BLaER1 treated with 17β-estradiol and CSF1 and Interleukin-3, amounts not matched to agents 10 nM and 100 nM (cell line): ENCODE measurements around the gene MOV10L1.
A peak's percentile ranks its signal among the peaks of the same experiment; 100 is the strongest.
"Not testable (repeated sequence)": the region's sequence is repeated elsewhere in the genome, so short reads cannot be mapped to it uniquely, and the experiment has no call there.

Experiments used
- H3K27ac ChIP-seq, 11 experiments: shearing (Covaris generic); formaldehyde crosslinking; 2 replicates each; pipeline ENCODE4 v1.8.1; 2022
- H3K27me3 ChIP-seq, 11 experiments: shearing (Covaris generic); formaldehyde crosslinking; 2 replicates each; pipeline ENCODE4 v1.8.1; 2022
- H3K36me3 ChIP-seq, 11 experiments: shearing (Covaris generic); formaldehyde crosslinking; 2 replicates each; pipeline ENCODE4 v1.8.1; 2022
- H3K4me1 ChIP-seq, 10 experiments: shearing (Covaris generic); formaldehyde crosslinking; 2 replicates each; pipeline ENCODE4 v1.8.1; 2022
- H3K4me2 ChIP-seq, 11 experiments: shearing (Covaris generic); formaldehyde crosslinking; 2 replicates each; pipeline ENCODE4 v1.8.1; 2022
- H3K4me3 ChIP-seq, 10 experiments: shearing (Covaris generic); formaldehyde crosslinking; 2 replicates each; pipeline ENCODE4 v1.8.1; 2022
- H3K9ac ChIP-seq, 11 experiments: shearing (Covaris generic); formaldehyde crosslinking; 2 replicates each; pipeline ENCODE4 v1.8.1; 2022
- H3K9me3 ChIP-seq, 11 experiments: shearing (Covaris generic); formaldehyde crosslinking; replicated peaks in 1 of 11; 2 replicates each; pipeline ENCODE4 v1.8.1; 2022
- H4K20me1 ChIP-seq, 11 experiments: shearing (Covaris generic); formaldehyde crosslinking; 2 replicates each; pipeline ENCODE4 v1.8.1; 2022
- Cebpa-rat ChIP-seq, 11 experiments: shearing (Covaris generic); IDR thresholded peaks; 2 replicates each; pipeline ENCODE4 v1.8.1; 2022

Gene MOV10L1

DNA sequence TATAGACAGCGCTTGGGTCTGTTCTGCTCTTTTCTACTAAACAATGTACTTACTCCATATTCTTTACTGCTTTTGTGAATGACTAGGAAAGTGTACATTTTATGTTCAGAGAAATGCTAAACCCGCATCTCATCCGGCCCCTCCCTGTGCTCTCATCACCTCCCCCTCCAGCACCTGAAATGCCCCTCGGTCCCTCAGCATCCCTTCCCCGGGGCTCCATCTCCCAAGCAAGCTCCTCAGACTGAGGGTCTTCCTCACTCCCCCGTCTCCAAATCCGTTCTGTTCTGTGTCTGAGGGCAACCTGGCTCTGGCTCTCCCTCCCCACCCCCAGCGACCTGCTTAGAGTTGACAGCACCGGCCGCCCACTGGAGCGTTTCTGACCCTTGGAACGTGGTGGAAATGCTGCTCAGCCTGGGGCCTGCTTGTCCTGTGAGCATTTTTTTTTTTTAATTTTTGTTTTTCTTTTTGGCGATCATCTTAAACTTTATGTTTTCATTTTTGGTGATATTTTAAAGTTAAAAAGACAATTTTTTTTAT is 112.4 kb downstream of the MOV10L1 start:
- H3K9me3 ChIP-seq: peaks cover 0 to 7% (median 0%) of the 10 kb centered on the region in 11 experiments; a peak in 5 of 22 replicates
- H4K20me1 ChIP-seq: peaks cover 70 to 94% (median 83%) of the 10 kb centered on the region in 11 experiments; a peak in 21 of 22 replicates
- TF ChIP-seq Cebpa-rat (IDR thresholded peaks at IDR 0.05): no peak
- peak overlapping the region in 7 of 11 experiments; percentile 85 to 92 (median 88); a peak in 10 of 22 replicates for H3K27ac ChIP-seq
- peaks cover 54 to 89% (median 80%) of the 10 kb centered on the region in 10 experiments for H3K4me1 ChIP-seq
- peaks cover 0 to 6% (median 0%) of the 10 kb centered on the region in 11 experiments; a peak in 3 of 22 replicates for H3K27me3 ChIP-seq
- H3K36me3 ChIP-seq: peaks cover 33 to 67% (median 50%) of the 10 kb centered on the region in 11 experiments
- H3K4me3 ChIP-seq: peak overlapping the region; percentile 92 to 99 (median 95)
- H3K9ac ChIP-seq: peak overlapping the region; percentile 87 to 95 (median 94)
- H3K4me2 ChIP-seq: peak overlapping the region; percentile 90 to 100 (median 99)

- Histone ChIP-seq H3K36me3 (peaks cover 33 to 64% (median 45%) of the 10 kb centered on the region in 11 experiments), H3K27me3 (peaks cover 0 to 6% (median 0%) of the 10 kb centered on the region in 11 experiments; a peak in 3 of 22 replicates), H3K4me2 (peak overlapping the region in 10 of 11 experiments; percentile 68 to 100 (median 96); a peak in 12 of 22 replicates), H4K20me1 (peaks cover 77 to 94% (median 88%) of the 10 kb centered on the region in 11 experiments; a peak in 21 of 22 replicates), H3K9ac (0 out of 22 replicates have a peak overlapping the region, but pooled peaks of 1 of the 11 experiments have one; percentile 95), H3K9me3 (peaks cover 0 to 7% (median 0%) of the 10 kb centered on the region in 11 experiments; a peak in 5 of 22 replicates), H3K4me1 (peaks cover 62 to 89% (median 83%) of the 10 kb centered on the region in 10 experiments), H3K27ac (no peak overlapping the region), H3K4me3 (no peak overlapping the region)
- no peak for TF ChIP-seq Cebpa-rat (IDR thresholded peaks at IDR 0.05)
These were observed 113.5 kb downstream of the MOV10L1 start for GRCh38 chr22:50203288-50203687.

DNA sequence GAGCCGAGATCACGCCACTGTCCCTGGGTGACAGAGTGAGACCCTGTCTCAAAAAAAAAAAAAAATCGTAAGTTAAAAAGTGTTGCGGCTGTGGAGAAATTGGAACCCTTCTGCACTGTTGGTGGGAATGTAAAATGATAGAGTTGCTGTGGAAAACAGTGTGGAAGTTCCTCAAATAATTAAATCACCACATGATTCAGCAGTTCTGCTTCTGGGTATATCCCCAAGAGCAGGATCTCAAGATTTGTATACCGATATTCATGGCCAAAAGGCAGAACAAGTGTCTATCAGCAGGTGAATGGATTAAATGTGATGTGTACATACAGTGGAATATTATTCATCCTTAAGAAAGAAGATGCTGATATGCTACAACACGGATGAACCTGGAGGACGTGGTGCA is 114.8 kb downstream of the MOV10L1 start:
- peak overlapping the region in 5 of 11 experiments; percentile 19 to 60 (median 51); a peak in 9 of 22 replicates for H3K27ac ChIP-seq
- H3K36me3 ChIP-seq: peaks cover 25 to 61% (median 38%) of the 10 kb centered on the region in 11 experiments
- no peak overlapping the region for H3K4me3 ChIP-seq
- TF ChIP-seq Cebpa-rat (IDR thresholded peaks at IDR 0.05): no peak
- H3K27me3 ChIP-seq: peaks cover 0 to 6% (median 0%) of the 10 kb centered on the region in 11 experiments; a peak in 2 of 22 replicates
- H3K4me1 ChIP-seq: peaks cover 60 to 89% (median 82%) of the 10 kb centered on the region in 10 experiments
- peaks cover 77 to 94% (median 88%) of the 10 kb centered on the region in 11 experiments for H4K20me1 ChIP-seq
- H3K9ac ChIP-seq: peak overlapping the region in 7 of 11 experiments; percentile 6 to 68 (median 46); a peak in 6 of 22 replicates
- peaks cover 0 to 7% (median 0%) of the 10 kb centered on the region in 11 experiments; a peak in 5 of 22 replicates for H3K9me3 ChIP-seq
- H3K4me2 ChIP-seq: peak overlapping the region; percentile 68 to 96 (median 82)

DNA sequence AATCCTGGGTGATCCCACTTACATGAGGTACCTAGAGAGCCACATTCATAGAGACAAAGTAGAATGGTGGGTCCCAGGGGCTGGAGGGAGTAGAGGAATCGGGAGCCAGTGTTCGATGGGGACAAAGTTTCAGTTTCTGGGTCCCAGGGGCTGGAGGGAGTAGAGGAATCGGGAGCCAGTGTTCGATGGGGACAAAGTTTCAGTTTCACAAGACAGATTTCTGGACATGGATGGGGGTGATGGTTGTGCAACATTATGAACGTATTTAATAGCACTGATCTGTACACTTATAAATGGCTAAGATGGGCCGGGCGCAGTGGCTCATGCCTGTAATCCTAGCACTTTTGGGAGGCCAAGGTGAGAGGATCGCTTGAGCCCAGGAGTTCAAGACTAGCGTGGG is 115.2 kb downstream of the MOV10L1 start:
- peak overlapping the region in 5 of 11 experiments; percentile 19 to 60 (median 51); a peak in 10 of 22 replicates for H3K27ac ChIP-seq
- peak overlapping the region; percentile 68 to 96 (median 82) for H3K4me2 ChIP-seq
- H4K20me1 ChIP-seq: peaks cover 77 to 94% (median 88%) of the 10 kb centered on the region in 11 experiments
- H3K36me3 ChIP-seq: peaks cover 26 to 62% (median 39%) of the 10 kb centered on the region in 11 experiments
- H3K4me1 ChIP-seq: peaks cover 56 to 89% (median 82%) of the 10 kb centered on the region in 10 experiments
- H3K9me3 ChIP-seq, H3K4me3 ChIP-seq, H3K27me3 ChIP-seq: not testable (repeated sequence)
- peak overlapping the region in 7 of 11 experiments; percentile 6 to 68 (median 46); a peak in 8 of 22 replicates for H3K9ac ChIP-seq
- peak in 2 of 11 experiments; percentile 28 to 56; a peak in 1 of 22 replicates for TF ChIP-seq Cebpa-rat (IDR thresholded peaks at IDR 0.05)

GRCh38 chr22:50205781-50206569 is 116.2 kb downstream of the MOV10L1 start:
- peaks cover 35 to 71% (median 48%) of the 10 kb centered on the region in 11 experiments for H3K36me3 ChIP-seq
- TF ChIP-seq Cebpa-rat (IDR thresholded peaks at IDR 0.05): no peak
- peak overlapping the region in 5 of 11 experiments; percentile 19 to 74 (median 53); a peak in 5 of 22 replicates for H3K27ac ChIP-seq
- peak overlapping the region in 6 of 11 experiments; percentile 36 to 68 (median 47); a peak in 12 of 22 replicates for H3K9ac ChIP-seq
- H4K20me1 ChIP-seq: peaks cover 85 to 100% (median 97%) of the 10 kb centered on the region in 11 experiments
- H3K4me1 ChIP-seq: peaks cover 54 to 88% (median 80%) of the 10 kb centered on the region in 10 experiments
- peak overlapping the region; percentile 68 to 96 (median 79) for H3K4me2 ChIP-seq
- H3K4me3 ChIP-seq: no peak overlapping the region
- H3K9me3 ChIP-seq: peaks cover 0 to 7% (median 0%) of the 10 kb centered on the region in 11 experiments; a peak in 5 of 22 replicates
- no peaks in the 10 kb centered on the region for H3K27me3 ChIP-seq

DNA sequence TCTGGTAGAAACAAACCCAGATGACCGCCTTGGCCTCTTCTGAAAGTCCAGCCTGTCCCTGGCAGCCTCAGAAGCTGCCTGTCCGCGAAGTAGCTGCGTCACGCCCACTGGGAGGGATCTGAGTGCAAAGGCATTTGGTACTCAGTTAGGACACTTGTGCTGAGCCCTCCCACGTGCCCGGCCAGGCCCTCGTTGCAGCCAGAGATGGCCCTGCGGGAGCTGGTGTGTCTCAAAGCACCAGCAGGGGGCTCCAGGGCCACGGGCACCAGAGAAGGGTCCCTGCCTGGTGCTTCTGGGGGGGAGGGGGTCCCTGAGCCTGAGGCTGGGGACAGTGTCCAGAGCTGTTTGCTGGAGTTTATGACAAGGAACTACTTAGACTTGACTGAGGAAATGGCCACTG is 116.8 kb downstream of the MOV10L1 start:
- Histone ChIP-seq H3K9me3 (peaks cover 0 to 7% (median 0%) of the 10 kb centered on the region in 11 experiments; a peak in 5 of 22 replicates), H4K20me1 (peaks cover 89 to 100% (median 97%) of the 10 kb centered on the region in 11 experiments), H3K4me3 (no peak overlapping the region), H3K36me3 (peaks cover 42 to 78% (median 54%) of the 10 kb centered on the region in 11 experiments), H3K4me1 (peaks cover 54 to 88% (median 79%) of the 10 kb centered on the region in 10 experiments), H3K4me2 (peak overlapping the region; percentile 68 to 96 (median 79)), H3K9ac (peak overlapping the region in 7 of 11 experiments; percentile 17 to 68 (median 47); a peak in 10 of 22 replicates), H3K27ac (peak overlapping the region in 9 of 11 experiments; percentile 4 to 74 (median 23); a peak in 13 of 22 replicates), H3K27me3 (no peaks in the 10 kb centered on the region)
- TF ChIP-seq Cebpa-rat (IDR thresholded peaks at IDR 0.05): no peak

DNA sequence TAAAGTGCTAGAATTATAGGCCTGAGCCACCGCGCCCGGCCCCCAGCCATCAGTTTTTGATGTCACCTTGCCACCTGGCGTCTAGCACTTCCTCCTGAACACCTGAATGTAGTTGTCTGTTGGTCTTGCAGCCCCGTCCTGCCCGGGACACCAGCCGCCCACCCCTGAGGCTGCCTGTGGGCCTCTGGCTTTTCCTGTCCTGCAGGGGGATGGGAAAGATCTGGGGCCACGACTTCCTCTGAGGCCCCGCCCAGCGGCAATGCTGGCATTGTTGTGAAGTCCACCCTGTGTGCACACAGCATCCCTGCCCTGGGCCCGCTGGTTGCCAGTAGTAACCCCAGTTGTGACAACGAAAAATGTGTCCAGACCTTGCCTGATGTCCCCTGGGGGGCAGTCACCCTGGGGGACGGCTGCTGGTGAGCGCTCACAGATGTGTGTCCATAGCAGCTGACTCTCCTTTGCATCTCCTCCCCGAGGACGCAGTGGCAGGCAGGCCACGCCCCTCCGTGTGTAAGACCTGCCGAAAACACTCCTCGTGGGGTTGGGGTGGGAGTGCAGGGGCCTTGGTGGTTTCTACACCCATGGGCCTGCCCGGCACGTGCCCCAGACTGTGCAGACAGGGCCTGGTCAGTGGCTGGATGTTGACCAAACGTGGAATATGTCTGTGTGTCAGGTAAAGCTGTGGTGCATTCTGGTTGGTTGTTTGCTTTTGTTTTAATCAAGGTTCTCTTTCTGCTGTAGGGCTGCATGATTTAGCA is 117.8 kb downstream of the MOV10L1 start:
- Histone ChIP-seq H3K9me3 (peaks cover 0 to 7% (median 0%) of the 10 kb centered on the region in 11 experiments; a peak in 5 of 22 replicates), H3K36me3 (peaks cover 51 to 87% (median 60%) of the 10 kb centered on the region in 11 experiments), H3K4me1 (peaks cover 48 to 78% (median 70%) of the 10 kb centered on the region in 10 experiments), H3K27me3 (no peaks in the 10 kb centered on the region), H3K27ac (peak overlapping the region in 9 of 11 experiments; percentile 4 to 74 (median 23); a peak in 13 of 22 replicates), H3K4me2 (peak overlapping the region; percentile 68 to 96 (median 79)), H3K9ac (peak overlapping the region in 7 of 11 experiments; percentile 23 to 68 (median 47); a peak in 13 of 22 replicates), H4K20me1 (peaks cover 89 to 100% (median 97%) of the 10 kb centered on the region in 11 experiments), H3K4me3 (0 out of 20 replicates have a peak overlapping the region, but pooled peaks of 1 of the 10 experiments have one; percentile 11)
- TF ChIP-seq Cebpa-rat (IDR thresholded peaks at IDR 0.05): no peak; a peak in 1 of 22 replicates
